ENCODE data around the gene DAB2IP.

DNA sequence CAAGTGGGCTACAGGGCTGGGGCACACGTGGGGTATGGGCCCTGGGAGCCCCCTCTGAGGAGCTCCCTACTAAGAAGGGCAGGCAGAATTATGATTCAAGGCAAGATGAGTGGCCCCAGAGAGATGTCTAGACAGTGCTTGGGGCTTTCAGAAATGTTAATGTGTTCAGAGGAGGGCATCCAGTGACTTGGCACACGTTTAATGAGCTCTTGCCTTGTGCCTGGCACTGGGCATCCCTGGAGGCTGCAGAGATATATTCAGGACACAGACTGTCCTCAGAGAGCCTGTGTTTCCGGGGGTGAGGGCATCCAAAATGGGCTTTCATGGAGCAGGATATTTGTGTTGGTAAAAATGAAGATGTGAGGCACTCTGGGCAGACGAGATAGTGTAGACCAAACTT is 25.4 kb upstream of the DAB2IP start:
- TF ChIP-seq, protein P1, sequence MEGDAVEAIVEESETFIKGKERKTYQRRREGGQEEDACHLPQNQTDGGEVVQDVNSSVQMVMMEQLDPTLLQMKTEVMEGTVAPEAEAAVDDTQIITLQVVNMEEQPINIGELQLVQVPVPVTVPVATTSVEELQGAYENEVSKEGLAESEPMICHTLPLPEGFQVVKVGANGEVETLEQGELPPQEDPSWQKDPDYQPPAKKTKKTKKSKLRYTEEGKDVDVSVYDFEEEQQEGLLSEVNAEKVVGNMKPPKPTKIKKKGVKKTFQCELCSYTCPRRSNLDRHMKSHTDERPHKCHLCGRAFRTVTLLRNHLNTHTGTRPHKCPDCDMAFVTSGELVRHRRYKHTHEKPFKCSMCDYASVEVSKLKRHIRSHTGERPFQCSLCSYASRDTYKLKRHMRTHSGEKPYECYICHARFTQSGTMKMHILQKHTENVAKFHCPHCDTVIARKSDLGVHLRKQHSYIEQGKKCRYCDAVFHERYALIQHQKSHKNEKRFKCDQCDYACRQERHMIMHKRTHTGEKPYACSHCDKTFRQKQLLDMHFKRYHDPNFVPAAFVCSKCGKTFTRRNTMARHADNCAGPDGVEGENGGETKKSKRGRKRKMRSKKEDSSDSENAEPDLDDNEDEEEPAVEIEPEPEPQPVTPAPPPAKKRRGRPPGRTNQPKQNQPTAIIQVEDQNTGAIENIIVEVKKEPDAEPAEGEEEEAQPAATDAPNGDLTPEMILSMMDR (IDR thresholded peaks at IDR 0.05; ENCODE audit: low read depth, low read length, missing input control) = no peak
- no peak for TF ChIP-seq TAF1 (conservative IDR thresholded peaks at IDR 0.05)

Measured in liver (tissue), 3 donors.